ENCODE results near the gene FN1.

DNA sequence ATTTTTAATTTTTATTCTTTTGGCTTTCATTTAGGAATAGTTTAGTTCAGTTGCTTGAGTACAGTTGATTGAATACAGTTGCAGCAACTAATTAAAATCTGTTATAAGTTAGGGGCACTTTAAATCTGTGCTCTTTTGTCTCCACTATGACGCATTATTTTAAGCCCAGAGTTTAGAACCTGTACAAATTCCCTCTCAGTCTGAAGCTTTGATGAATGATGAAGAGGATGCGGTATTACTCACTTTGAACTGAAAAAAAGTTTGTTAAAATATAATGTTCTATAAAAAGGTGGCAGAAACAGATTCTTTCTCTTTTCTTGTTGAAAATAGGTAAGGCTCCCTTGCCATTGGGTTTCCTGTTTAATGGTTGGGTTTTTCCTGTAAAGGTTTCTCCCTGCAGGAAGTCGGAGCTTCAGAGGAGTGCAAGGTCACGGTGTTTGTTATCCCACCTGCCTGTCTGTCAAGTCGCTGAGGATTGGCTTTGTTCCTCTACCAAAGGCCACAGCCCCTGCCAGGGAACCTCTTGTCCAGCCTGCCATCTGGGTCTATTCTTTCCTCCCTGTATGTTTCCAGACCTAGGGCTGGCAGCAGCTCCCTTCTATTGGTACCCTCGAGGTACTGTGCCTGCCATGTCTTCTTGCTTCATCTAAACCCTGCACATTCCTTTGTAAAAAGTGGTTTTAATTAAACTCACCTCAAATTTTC, 43.8 kb upstream of the FN1 start:
- TF ChIP-seq CTCF (optimal IDR thresholded peaks at IDR 0.05 in 1 of 3, IDR thresholded peaks at IDR 0.05 in 1 of 3, conservative IDR thresholded peaks at IDR 0.05 in 1 of 3; ENCODE audit: extremely low read depth in 1 of 3, insufficient read depth in 2 of 3, low read length in 3 of 3) (no peak), EZH2 (IDR thresholded peaks at IDR 0.05; ENCODE audit: low read length) (no peak)
